Inferior parietal cortex (tissue), 1 donor: ENCODE data around the gene RSPO1.
"Not testable (repeated sequence)": the region's sequence is repeated elsewhere in the genome, so short reads cannot be mapped to it uniquely, and the experiment has no call there.

Source experiments
- DNase-seq: peaks from one replicate; pipeline ENCODE4 v3.0.0-alpha.2; 2016; ENCODE audit errors: extremely low spot score

Gene RSPO1

GRCh38 chr1:37634244-37634991 is at the start of gene RSPO1:
Gene RSPO1 (minus strand): TSS chr1:37634892. CDS start chr1:37629661, 5,231 bp downstream.
- no peak for DNase-seq

GRCh38 chr1:37684182-37684581 is 49.5 kb upstream of the RSPO1 start:
- not testable (repeated sequence) for DNase-seq

- DNase-seq: peak; percentile 93
These were observed 47.8 kb upstream of the RSPO1 start for GRCh38 chr1:37682334-37682987.

GRCh38 chr1:37680933-37681332 is 46.2 kb upstream of the RSPO1 start:
- no peak for DNase-seq

GRCh38 chr1:37677808-37678207 is 43.1 kb upstream of the RSPO1 start:
- DNase-seq: no peak

- no peak for DNase-seq
These were observed 42.4 kb upstream of the RSPO1 start for GRCh38 chr1:37677143-37677439.

- no peak for DNase-seq
These were observed 41.8 kb upstream of the RSPO1 start for GRCh38 chr1:37676281-37677142.

GRCh38 chr1:37673920-37674319 is 39.2 kb upstream of the RSPO1 start:
- no peak for DNase-seq

GRCh38 chr1:37672136-37672870 is 37.6 kb upstream of the RSPO1 start:
- no peak for DNase-seq

- DNase-seq: no peak
These were observed 36.6 kb upstream of the RSPO1 start for GRCh38 chr1:37671261-37671660.

GRCh38 chr1:37670133-37670532 is 35.4 kb upstream of the RSPO1 start:
- no peak for DNase-seq

- DNase-seq: no peak
These were observed 32.5 kb upstream of the RSPO1 start for GRCh38 chr1:37667023-37667671.

GRCh38 chr1:37666241-37666867 is 31.7 kb upstream of the RSPO1 start:
- no peak for DNase-seq

GRCh38 chr1:37663426-37664000 is 28.8 kb upstream of the RSPO1 start:
- no peak for DNase-seq

GRCh38 chr1:37662031-37662755 is 27.5 kb upstream of the RSPO1 start:
- DNase-seq: no peak

GRCh38 chr1:37661401-37661800 is 26.7 kb upstream of the RSPO1 start:
- DNase-seq: no peak

- no peak for DNase-seq
These were observed 26.0 kb upstream of the RSPO1 start for GRCh38 chr1:37660664-37661063.

GRCh38 chr1:37658486-37658885 is 23.8 kb upstream of the RSPO1 start:
- no peak for DNase-seq

GRCh38 chr1:37657620-37658412 is 23.1 kb upstream of the RSPO1 start:
- DNase-seq: no peak
